HG03064 (cell line): Measurements from ENCODE around the gene TSGA10IP.
"Not testable (repeated sequence)": the region's sequence is repeated elsewhere in the genome, so short reads cannot be mapped to it uniquely, and the experiment has no call there.

Source experiments
- ATAC-seq: cut with Tn5 transposase; IDR thresholded peaks from one replicate; pipeline ENCODE4 v1.9.1; 2021; ENCODE audit warnings: low read depth; ENCODE audit not compliant: unreplicated experiment

TSGA10IP gene

GRCh38 chr11:65945941-65946558 lies 770 bp downstream of the TSGA10IP start:
- no peak for ATAC-seq

DNA sequence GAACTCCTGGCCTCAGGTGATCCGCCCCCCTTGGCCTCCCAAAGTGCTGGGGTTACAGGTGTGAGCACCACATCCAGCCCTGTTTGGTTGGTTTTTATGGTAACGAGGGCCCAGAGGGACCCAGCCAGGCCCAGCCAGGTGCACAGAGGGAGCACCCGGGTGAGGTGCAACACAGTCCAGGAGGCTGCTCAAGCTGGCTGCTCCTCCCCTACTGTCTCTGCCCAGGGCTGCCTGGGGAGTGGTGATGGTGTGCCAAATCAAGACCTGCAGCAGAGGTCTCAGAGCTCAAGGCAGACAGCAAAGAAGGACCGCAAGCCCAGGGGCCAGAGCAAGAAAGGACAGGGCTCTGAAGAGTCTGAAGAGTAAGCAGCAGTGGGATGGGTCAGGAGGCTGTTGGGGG lies 1.4 kb downstream of the TSGA10IP start:
- no peak for ATAC-seq

GRCh38 chr11:65947133-65947532 lies 1.9 kb downstream of the TSGA10IP start:
- no peak for ATAC-seq

GRCh38 chr11:65947603-65948125 lies 2.4 kb downstream of the TSGA10IP start:
- no peak for ATAC-seq

- ATAC-seq, result not testable (repeated sequence)
These were observed 5.4 kb downstream of the TSGA10IP start for GRCh38 chr11:65950711-65951110.

GRCh38 chr11:65951641-65952040 lies 6.4 kb downstream of the TSGA10IP start:
- not testable (repeated sequence) for ATAC-seq

DNA sequence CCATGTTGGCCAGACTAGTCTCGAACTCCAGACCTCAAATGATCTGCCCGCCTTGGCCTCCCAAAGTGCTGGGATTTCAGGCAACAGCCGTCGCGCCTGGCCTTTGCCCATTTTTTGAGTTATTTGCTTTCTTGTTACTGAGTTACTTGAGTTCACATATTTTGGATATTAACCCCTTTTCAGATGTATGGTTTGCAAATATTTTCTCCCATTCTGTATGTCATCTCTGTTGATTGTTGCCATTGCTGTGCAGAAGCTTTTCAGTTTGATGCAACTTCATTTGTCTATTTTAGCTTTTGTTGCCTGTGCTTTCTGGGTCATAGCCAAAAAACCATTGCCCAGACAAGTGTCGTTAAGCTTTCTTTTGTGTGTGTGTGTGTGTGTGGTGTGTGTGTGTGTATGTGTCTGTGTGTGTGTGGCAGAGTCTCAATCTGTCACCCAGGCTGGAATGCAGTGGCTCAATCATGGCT lies 6.8 kb downstream of the TSGA10IP start:
- ATAC-seq, result no peak

GRCh38 chr11:65953471-65953870 lies 8.2 kb downstream of the TSGA10IP start:
- ATAC-seq, result no peak

GRCh38 chr11:65954771-65955170 lies 9.5 kb downstream of the TSGA10IP start:
- no peak for ATAC-seq

DNA sequence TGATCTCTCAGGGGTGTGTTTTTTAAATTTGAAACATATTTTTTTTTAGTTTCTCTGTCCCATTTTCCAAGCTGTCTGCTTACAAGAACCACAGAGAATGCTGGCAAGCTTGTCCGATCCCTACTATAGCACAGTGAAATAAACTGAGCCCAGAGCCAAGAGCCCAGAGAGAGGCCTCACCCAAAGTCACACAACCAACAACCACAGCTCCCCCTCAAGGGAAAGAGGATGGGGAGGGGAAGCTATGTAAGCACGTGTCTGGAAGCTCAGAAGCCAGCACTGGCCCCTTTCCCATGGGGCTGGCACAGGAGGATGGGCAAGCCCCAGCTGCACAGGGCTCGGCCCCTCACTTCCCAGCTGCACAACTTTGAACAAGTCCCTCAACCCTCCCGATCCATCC lies 13.0 kb downstream of the TSGA10IP start:
- ATAC-seq, result no peak

- ATAC-seq, result no peak
These were observed 13.6 kb downstream of the TSGA10IP start for GRCh38 chr11:65958774-65959420.

DNA sequence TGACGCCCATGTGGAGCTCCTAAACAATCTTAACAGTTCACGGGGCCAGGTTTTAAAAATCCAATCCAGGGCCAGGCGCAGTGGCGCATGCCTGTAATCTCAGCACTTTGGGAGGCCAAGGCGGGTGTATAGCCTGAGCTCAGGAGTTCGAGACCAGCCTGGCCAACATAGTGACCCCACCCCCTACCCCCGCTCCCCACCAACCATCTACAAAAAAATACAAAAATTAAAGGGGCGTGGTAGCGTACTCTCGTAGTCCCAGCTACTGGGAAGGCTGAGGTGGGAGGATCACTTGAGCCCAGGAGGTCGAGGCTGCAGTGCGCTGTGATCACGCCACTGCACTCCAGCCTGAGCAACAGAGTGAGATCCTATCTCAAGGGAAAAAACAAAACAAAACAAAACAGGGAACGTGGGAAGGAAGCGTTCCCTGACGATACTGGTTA lies 15.6 kb downstream of the TSGA10IP start:
- no peak for ATAC-seq

DNA sequence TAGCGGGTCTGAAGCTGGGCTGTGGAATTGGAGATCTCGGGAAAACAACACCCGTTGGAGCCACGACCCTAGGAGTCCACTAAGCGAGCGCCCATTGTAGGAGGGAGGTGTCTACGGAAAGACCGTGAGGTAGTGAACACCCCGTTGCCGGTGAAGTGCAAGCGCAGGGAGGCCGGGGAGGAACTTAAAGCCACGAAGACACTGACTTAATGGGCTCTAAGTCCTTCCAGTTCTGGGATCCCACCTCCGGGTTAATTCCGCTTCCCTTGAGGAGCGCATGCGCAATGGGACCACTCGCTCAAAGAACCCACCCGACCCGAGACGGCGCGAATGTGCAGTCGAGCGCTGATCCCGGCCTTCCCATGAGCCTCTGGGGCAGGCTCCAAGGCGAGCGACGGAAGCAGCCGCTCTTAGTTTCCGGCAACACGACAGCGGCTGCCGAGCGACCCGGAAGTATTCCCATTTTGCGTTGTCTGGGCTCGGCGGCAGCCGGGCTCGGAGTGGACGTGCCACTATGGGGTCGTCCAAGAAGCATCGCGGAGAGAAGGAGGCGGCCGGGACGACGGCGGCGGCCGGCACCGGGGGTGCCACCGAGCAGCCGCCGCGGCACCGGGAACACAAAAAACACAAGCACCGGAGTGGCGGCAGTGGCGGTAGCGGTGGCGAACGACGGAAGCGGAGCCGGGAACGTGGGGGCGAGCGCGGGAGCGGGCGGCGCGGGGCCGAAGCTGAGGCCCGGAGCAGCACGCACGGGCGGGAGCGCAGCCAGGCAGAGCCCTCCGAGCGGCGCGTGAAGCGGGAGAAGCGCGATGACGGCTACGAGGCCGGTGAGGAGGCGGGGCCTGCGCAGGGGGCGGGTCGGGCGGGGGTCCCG lies 16.2 kb downstream of the TSGA10IP start, which contains the start of gene SART1:
SART1 (plus strand) TSS at position 468 of the 874 bp plus-strand sequence; CDS start at position 515, 47 bp downstream.
- ATAC-seq, result no peak

GRCh38 chr11:65962141-65962564 lies 16.9 kb downstream of the TSGA10IP start:
- ATAC-seq, result no peak

DNA sequence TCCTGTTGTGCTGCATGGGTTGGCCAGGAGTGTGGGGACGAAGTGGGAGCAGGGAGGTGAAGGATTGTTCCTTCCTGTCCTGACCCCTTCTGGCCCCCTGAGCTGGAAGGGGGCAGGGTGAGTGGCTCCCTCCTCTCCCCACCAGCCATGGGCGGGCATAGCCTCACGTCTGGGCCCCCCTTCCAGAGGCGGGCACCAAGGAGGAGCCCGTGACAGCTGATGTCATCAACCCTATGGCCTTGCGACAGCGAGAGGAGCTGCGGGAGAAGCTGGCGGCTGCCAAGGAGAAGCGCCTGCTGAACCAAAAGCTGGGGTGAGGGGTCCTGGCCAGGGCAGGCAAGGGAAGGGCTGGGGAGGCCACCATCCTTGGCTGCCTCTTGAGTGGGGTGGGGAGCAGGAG lies 19.6 kb downstream of the TSGA10IP start:
- ATAC-seq, result no peak

- ATAC-seq, result no peak
These were observed 20.9 kb downstream of the TSGA10IP start for GRCh38 chr11:65965986-65966762.

GRCh38 chr11:65967329-65967934 lies 22.2 kb downstream of the TSGA10IP start:
- ATAC-seq, result no peak

GRCh38 chr11:65968600-65969482 lies 23.6 kb downstream of the TSGA10IP start:
- no peak for ATAC-seq

GRCh38 chr11:65972116-65972515 lies 26.8 kb downstream of the TSGA10IP start:
- ATAC-seq, result no peak
